Neuronal stem cell (in vitro differentiated cells): ENCODE data around the gene IFNG.

Experiments
- DNase-seq: peaks from one replicate; pipeline ENCODE4 v3.0.0-alpha.2; 2013; ENCODE audit warnings: low spot score
- H2AFZ ChIP-seq: one replicate; pipeline ENCODE4 v1.6.1; 2013; ENCODE audit warnings: mild to moderate bottlenecking, low read length, inconsistent platforms
- H2AK5ac ChIP-seq: 2 replicates; pipeline ENCODE4 v1.6.1; 2013; ENCODE audit warnings: low read depth, mild to moderate bottlenecking, inconsistent platforms, low read length, moderate library complexity, mixed read lengths
- H2BK120ac ChIP-seq: 2 replicates; pipeline ENCODE4 v1.6.1; 2013; ENCODE audit warnings: low read depth, mild to moderate bottlenecking, inconsistent platforms, low read length, moderate library complexity, mixed read lengths
- H2BK12ac ChIP-seq: one replicate; pipeline ENCODE4 v1.6.1; 2013; ENCODE audit warnings: low read length, inconsistent platforms
- H2BK15ac ChIP-seq: 2 replicates; pipeline ENCODE4 v1.6.1; 2013; ENCODE audit warnings: mild to moderate bottlenecking, low read length, inconsistent platforms, mixed read lengths
- H2BK5ac ChIP-seq: one replicate; pipeline ENCODE4 v1.6.1; 2013; ENCODE audit warnings: inconsistent platforms, mild to moderate bottlenecking, low read length, moderate library complexity
- H3K14ac ChIP-seq: one replicate; pipeline ENCODE4 v1.6.1; 2013; ENCODE audit warnings: low read length, inconsistent platforms
- H3K18ac ChIP-seq: 2 replicates; pipeline ENCODE4 v1.6.1; 2013; ENCODE audit warnings: low read length, inconsistent platforms
- H3K23ac ChIP-seq: 2 replicates; pipeline ENCODE4 v1.6.1; 2013; ENCODE audit warnings: low read depth, mild to moderate bottlenecking, mixed read lengths, low read length, inconsistent platforms; ENCODE audit not compliant: poor library complexity
- H3K27ac ChIP-seq: replicated peaks from 3 replicates; pipeline ENCODE4 v1.5.1; 2013; ENCODE audit warnings: low read length, inconsistent platforms
- H3K27me3 ChIP-seq, 3 experiments: 2 replicates each; pipeline ENCODE4 v1.6.1; 2013; ENCODE audit warnings: low read length in 3 of 3, mild to moderate bottlenecking in 2 of 3, inconsistent platforms in 1 of 3, low read depth in 1 of 3, mixed read lengths in 1 of 3, moderate library complexity in 1 of 3; ENCODE audit not compliant: control insufficient read depth in 3 of 3, insufficient read depth in 3 of 3
- H3K36me3 ChIP-seq, 2 donors: replicated peaks in 1 of 2; 2 replicates each; pipeline ENCODE4 v1.6.1; 2013; ENCODE audit warnings: low read length in 2 of 2; ENCODE audit not compliant: control insufficient read depth in 2 of 2, insufficient read depth in 2 of 2
- H3K4ac ChIP-seq: 2 replicates; pipeline ENCODE4 v1.6.1; 2013; ENCODE audit warnings: inconsistent platforms, mild to moderate bottlenecking, low read length, moderate library complexity
- H3K4me1 ChIP-seq, 2 donors: 1 replicate in 1 of 2; 2 replicates in 1 of 2; pipeline ENCODE4 v1.6.1; 2013; ENCODE audit warnings: low read length in 2 of 2, low read depth in 1 of 2; ENCODE audit not compliant: control insufficient read depth in 2 of 2, insufficient read depth in 1 of 2
- H3K4me2 ChIP-seq: one replicate; pipeline ENCODE4 v1.6.1; 2013; ENCODE audit warnings: mild to moderate bottlenecking, low read length, inconsistent platforms; ENCODE audit not compliant: insufficient read depth, poor library complexity, severe bottlenecking
- H3K4me3 ChIP-seq, 2 donors: 2 replicates each; pipeline ENCODE4 v1.5.1; 2013; ENCODE audit warnings: low read length in 2 of 2, mild to moderate bottlenecking in 2 of 2, inconsistent platforms in 1 of 2, moderate library complexity in 1 of 2
- H3K79me1 ChIP-seq: one replicate; pipeline ENCODE4 v1.6.1; 2013; ENCODE audit warnings: low read depth, mild to moderate bottlenecking, inconsistent platforms, low read length, moderate library complexity
- H3K9ac ChIP-seq: one replicate; pipeline ENCODE4 v1.6.1; 2013; ENCODE audit warnings: mild to moderate bottlenecking, low read depth, low read length, inconsistent platforms; ENCODE audit not compliant: poor library complexity
- H3K9me3 ChIP-seq, 2 donors: replicated peaks in 1 of 2; 2 replicates each; pipeline versions ENCODE3 to v1.6.1; 2013; ENCODE audit warnings: low read length in 2 of 2, mild to moderate bottlenecking in 2 of 2, inconsistent platforms in 1 of 2, low read depth in 1 of 2, mixed read lengths in 1 of 2, moderate library complexity in 1 of 2; ENCODE audit not compliant: control insufficient read depth in 2 of 2, insufficient read depth in 1 of 2
- H4K8ac ChIP-seq: one replicate; pipeline ENCODE4 v1.6.1; 2013; ENCODE audit warnings: low read depth, mild to moderate bottlenecking, inconsistent platforms, low read length, moderate library complexity
- H4K91ac ChIP-seq: one replicate; pipeline ENCODE4 v1.6.1; 2013; ENCODE audit warnings: low read length, low read depth, mild to moderate bottlenecking, inconsistent platforms; ENCODE audit not compliant: poor library complexity
- WGBS, 2 donors: extraction: QIAGEN DNeasy Blood & Tissue Kit; methylation state at CpG; one replicate each; pipeline ENCODE4 v1.1.7; 2013; ENCODE audit warnings: missing lambda C conversion rate in 2 of 2, mixed read lengths in 1 of 2; ENCODE audit not compliant: insufficient read length in 2 of 2, insufficient replicate concordance in 1 of 2; ENCODE audit errors: extremely low coverage in 2 of 2; 5-methylcytosine and 5-hydroxymethylcytosine counted together

IFNG gene

DNA sequence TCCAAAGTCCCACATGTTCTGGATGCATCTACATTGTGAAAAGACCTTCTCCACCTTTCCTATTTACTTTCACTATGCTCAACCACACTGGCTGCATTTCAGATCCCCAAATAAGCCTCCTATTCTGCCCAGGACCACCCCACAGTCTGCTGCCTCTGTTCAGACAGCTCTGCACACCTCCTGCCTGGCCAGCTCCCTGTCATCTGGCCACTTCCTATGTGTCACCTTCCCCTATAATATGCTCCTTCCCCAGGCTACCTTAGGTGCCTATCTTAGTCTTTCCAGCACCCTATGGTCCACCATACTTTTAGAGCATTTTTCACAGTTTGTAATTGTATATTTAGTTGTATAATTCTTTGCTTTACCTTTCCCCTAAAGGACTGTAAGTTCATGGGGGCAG is 50.5 kb downstream of the IFNG start:
- H2BK5ac ChIP-seq, result no peak overlapping the region
- H3K4me2 ChIP-seq, result no peak overlapping the region
- no peak overlapping the region for H3K9ac ChIP-seq
- DNase-seq, result no peak
- no peak overlapping the region for H3K4me3 ChIP-seq
- H4K91ac ChIP-seq, result no peak overlapping the region
- H2BK15ac ChIP-seq, result no peak overlapping the region
- H2BK120ac ChIP-seq, result no peak overlapping the region
- no peaks in the 10 kb centered on the region for H3K79me1 ChIP-seq
- H4K8ac ChIP-seq, result no peak overlapping the region
- H2BK12ac ChIP-seq, result no peak overlapping the region
- H3K14ac ChIP-seq, result no peak overlapping the region
- H3K4me1 ChIP-seq, result no peaks in the 10 kb centered on the region
- H3K4ac ChIP-seq, result no peak overlapping the region
- H3K18ac ChIP-seq, result no peak overlapping the region
- no peak overlapping the region for H2AK5ac ChIP-seq
- no peaks in the 10 kb centered on the region for H3K36me3 ChIP-seq
- no peaks in the 10 kb centered on the region for H3K9me3 ChIP-seq
- H3K23ac ChIP-seq, result no peak overlapping the region
- no peaks in the 10 kb centered on the region for H3K27me3 ChIP-seq
- no peak overlapping the region for H2AFZ ChIP-seq
- no peak overlapping the region for H3K27ac ChIP-seq

DNA sequence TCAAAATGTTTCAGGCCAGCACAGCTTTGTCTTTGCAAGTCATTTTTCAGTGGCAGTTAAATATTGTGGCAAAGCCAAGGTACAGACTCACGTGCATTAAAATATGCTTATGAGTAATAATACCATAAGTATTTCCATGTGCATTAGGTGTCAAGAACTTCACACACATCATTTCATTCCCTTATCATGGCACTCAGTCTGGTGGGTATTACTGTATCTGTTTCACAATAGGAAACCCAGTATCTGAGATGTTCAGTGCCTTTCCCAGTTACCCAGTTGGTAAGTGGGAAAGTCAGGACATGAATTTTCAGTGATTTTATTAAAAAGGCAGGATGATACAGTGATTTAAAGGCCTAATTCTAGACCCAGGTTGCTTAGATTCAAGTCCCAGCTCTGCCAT is 52.9 kb downstream of the IFNG start:
- H2BK5ac ChIP-seq, result no peak overlapping the region
- H3K4me3 ChIP-seq, result no peak overlapping the region
- H3K27ac ChIP-seq, result no peak overlapping the region
- H3K4me2 ChIP-seq, result no peak overlapping the region
- no peak overlapping the region for H4K8ac ChIP-seq
- H3K23ac ChIP-seq, result no peak overlapping the region
- H3K79me1 ChIP-seq, result no peaks in the 10 kb centered on the region
- no peaks in the 10 kb centered on the region for H3K36me3 ChIP-seq
- no peak overlapping the region for H3K18ac ChIP-seq
- DNase-seq, result no peak
- H4K91ac ChIP-seq, result no peak overlapping the region
- no peak overlapping the region for H3K14ac ChIP-seq
- no CpG with 5 or more reads among the region's 1 CpG for WGBS, 2 donors
- H3K4me1 ChIP-seq, result no peaks in the 10 kb centered on the region
- no peak overlapping the region for H2AFZ ChIP-seq
- H3K4ac ChIP-seq, result no peak overlapping the region
- no peak overlapping the region for H2BK12ac ChIP-seq
- H3K9me3 ChIP-seq, result no peaks in the 10 kb centered on the region
- H2BK15ac ChIP-seq, result no peak overlapping the region
- no peaks in the 10 kb centered on the region for H3K27me3 ChIP-seq
- no peak overlapping the region for H2AK5ac ChIP-seq
- no peak overlapping the region for H2BK120ac ChIP-seq
- H3K9ac ChIP-seq, result no peak overlapping the region

DNA sequence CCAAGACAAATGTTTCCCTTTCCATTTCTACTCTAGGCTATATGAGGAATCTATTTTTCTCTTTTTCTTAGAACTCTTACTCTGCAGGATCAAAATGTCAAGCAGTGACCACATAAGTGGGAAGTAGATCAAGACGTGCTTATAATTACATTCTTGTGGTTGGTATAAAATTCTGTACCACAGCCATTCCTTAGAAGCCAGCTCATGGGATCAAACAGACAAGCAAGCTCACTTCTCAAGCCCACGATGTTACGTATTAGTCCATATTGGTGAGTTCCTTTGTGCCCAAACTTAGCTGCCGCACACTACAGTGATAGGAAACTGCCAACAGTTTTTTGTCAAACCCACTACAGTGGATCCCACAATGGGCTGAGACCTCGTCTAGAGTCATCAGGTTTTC is 53.4 kb downstream of the IFNG start:
- no peak overlapping the region for H2BK12ac ChIP-seq
- H2BK15ac ChIP-seq, result no peak overlapping the region
- H3K14ac ChIP-seq, result no peak overlapping the region
- no peak overlapping the region for H2AK5ac ChIP-seq
- H3K18ac ChIP-seq, result no peak overlapping the region
- no peak for DNase-seq
- no peak overlapping the region for H3K23ac ChIP-seq
- no peak overlapping the region for H3K4me2 ChIP-seq
- H2BK5ac ChIP-seq, result no peak overlapping the region
- H3K4ac ChIP-seq, result no peak overlapping the region
- no peaks in the 10 kb centered on the region for H3K79me1 ChIP-seq
- H3K9me3 ChIP-seq, result no peaks in the 10 kb centered on the region
- no peaks in the 10 kb centered on the region for H3K4me1 ChIP-seq
- H2BK120ac ChIP-seq, result no peak overlapping the region
- H3K4me3 ChIP-seq, result no peak overlapping the region
- H4K91ac ChIP-seq, result no peak overlapping the region
- no CpG with 5 or more reads among the region's 5 CpGs for WGBS, 2 donors
- H3K9ac ChIP-seq, result no peak overlapping the region
- no peak overlapping the region for H2AFZ ChIP-seq
- no peak overlapping the region for H4K8ac ChIP-seq
- no peak overlapping the region for H3K27ac ChIP-seq
- no peaks in the 10 kb centered on the region for H3K36me3 ChIP-seq
- no peaks in the 10 kb centered on the region for H3K27me3 ChIP-seq
